Activated CD4-positive, alpha-beta T cell treated with anti-CD3 and anti-CD28 coated beads, Interleukin-2, amount 50 U/mL, for 1 hour (primary cell): Measurements from ENCODE around the gene ACTR10.
"Not testable (repeated sequence)": the region's sequence is repeated elsewhere in the genome, so short reads cannot be mapped to it uniquely, and the experiment has no call there.

Experiments
- DNase-seq: peaks from one replicate; pipeline ENCODE4 v3.0.0-alpha.2; 2020

ACTR10 gene

GRCh38 chr14:58227096-58227819 is 27.3 kb downstream of the ACTR10 start:
- DNase-seq, result no peak

GRCh38 chr14:58238252-58239243 is 38.6 kb downstream of the ACTR10 start:
- DNase-seq, result no peak

- peak; percentile 79 for DNase-seq
These were observed 39.6 kb downstream of the ACTR10 start for GRCh38 chr14:58239244-58240195.

- DNase-seq, result no peak
These were observed 44.0 kb downstream of the ACTR10 start for GRCh38 chr14:58243790-58244555.

GRCh38 chr14:58244556-58245387 is 44.8 kb downstream of the ACTR10 start, which contains the start of gene PSMA3:
PSMA3 (plus strand) TSS chr14:58244843; CDS start chr14:58244921, 78 bp downstream.
- peak; percentile 97 for DNase-seq

GRCh38 chr14:58245562-58245961 is 45.6 kb downstream of the ACTR10 start:
- DNase-seq, result no peak

GRCh38 chr14:58249611-58250010 is 49.7 kb downstream of the ACTR10 start:
- DNase-seq, result no peak

- DNase-seq, result no peak
These were observed 58.2 kb downstream of the ACTR10 start for GRCh38 chr14:58258156-58258555.

- DNase-seq, result not testable (repeated sequence)
These were observed 62.1 kb downstream of the ACTR10 start for GRCh38 chr14:58262005-58262404.

- no peak for DNase-seq
These were observed 65.5 kb downstream of the ACTR10 start for GRCh38 chr14:58265401-58265800.

GRCh38 chr14:58270628-58271027 is 70.7 kb downstream of the ACTR10 start:
- no peak for DNase-seq

GRCh38 chr14:58272588-58273372 is 72.8 kb downstream of the ACTR10 start:
- DNase-seq, result no peak

GRCh38 chr14:58274881-58275280 is 74.9 kb downstream of the ACTR10 start:
- no peak for DNase-seq

GRCh38 chr14:58275527-58276190 is 75.7 kb downstream of the ACTR10 start:
- no peak for DNase-seq

GRCh38 chr14:58276208-58276607 is 76.3 kb downstream of the ACTR10 start:
- DNase-seq, result no peak

- DNase-seq, result no peak
These were observed 78.2 kb downstream of the ACTR10 start for GRCh38 chr14:58278177-58278576.

GRCh38 chr14:58280954-58281787 is 81.2 kb downstream of the ACTR10 start:
- DNase-seq, result no peak

- DNase-seq, result no peak
These were observed 82.0 kb downstream of the ACTR10 start for GRCh38 chr14:58281969-58282368.
